Measurements from ENCODE around the gene ACAD10. TPM values are rescaled to one million over a fixed set of nuclear protein-coding genes. Genes with fewer than 3 reads are reported as not detected.

The ACAD10 gene
- total RNA-seq, 1 donor from 2014 or later, result 18.3 TPM

DNA sequence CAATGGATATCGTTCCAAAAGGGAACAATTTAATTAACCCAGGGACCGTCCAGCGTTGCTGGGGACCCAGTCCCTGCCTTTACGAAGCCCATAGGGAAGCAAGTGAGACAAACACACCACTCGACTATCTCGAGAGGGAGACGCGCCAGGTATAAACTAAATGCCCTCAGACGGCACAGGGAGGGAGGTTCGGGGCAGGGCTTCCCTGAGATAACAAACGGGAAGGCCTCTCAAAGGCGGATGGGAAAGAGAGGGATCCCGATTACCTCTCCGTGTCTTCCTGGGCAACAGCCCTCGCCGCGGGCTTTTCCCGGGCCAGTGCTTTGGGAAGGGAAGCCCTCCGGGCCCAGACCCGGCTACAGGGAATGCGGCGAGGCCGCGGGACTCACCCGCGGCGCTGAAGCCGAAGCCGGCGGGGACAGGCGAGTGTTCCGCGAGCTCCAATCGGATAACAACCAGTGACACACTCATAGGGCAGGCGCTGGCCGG lies 487 bp upstream of the ACAD10 start:
- H3K36me3 ChIP-seq (ENCODE audit: control insufficient read depth in 3 of 3, insufficient read depth in 3 of 3, low read length in 3 of 3), result peaks cover 11 to 23% (median 18%) of the 10 kb centered on the region in 3 donors
- H3K9me3 ChIP-seq (ENCODE audit: control insufficient read depth in 3 of 3, low read length in 3 of 3), result no peaks in the 10 kb centered on the region
- H3K4me3 ChIP-seq (ENCODE audit: low read length in 3 of 3), result peak overlapping the region; percentile 100
- H3K27ac ChIP-seq (ENCODE audit: low read depth, low read length), result peak overlapping the region; percentile 87
- peaks cover 24 to 31% (median 24%) of the 10 kb centered on the region in 3 donors for H3K4me1 ChIP-seq (ENCODE audit: control insufficient read depth in 3 of 3, insufficient read depth in 3 of 3, low read length in 3 of 3)
- peak overlapping the region; percentile 99 for H3K9ac ChIP-seq (ENCODE audit: low read depth in 1 of 3, low read length in 3 of 3)
- H3K27me3 ChIP-seq (ENCODE audit: control insufficient read depth in 3 of 3, insufficient read depth in 3 of 3, low read length in 3 of 3), result no peaks in the 10 kb centered on the region

DNA sequence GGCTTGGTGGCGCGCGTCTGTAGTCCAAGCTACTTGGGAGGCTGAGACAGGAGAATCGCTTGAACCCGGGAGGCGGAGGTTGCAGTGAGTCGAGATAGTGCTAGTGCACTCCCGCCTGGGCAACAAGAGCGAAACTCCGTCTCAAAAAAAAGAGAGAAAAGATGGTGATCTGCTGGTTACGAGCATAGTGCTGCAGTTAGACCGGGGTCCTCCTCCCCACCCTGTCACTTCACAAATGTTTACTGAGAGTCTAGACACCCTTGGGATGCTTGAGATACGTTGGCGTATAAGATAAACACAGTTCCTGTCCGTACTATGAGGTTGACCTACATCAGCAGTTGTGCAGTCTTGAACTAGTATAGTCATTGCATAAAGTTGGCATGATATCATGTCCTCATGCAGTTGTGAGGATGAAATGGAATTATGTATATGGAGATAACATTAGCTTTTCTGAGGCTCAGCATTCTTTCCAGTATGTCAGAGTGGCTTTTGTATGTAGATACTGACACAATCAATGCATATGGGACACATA lies 787 bp downstream of the ACAD10 start:
- H3K4me1 ChIP-seq (ENCODE audit: control insufficient read depth in 3 of 3, insufficient read depth in 3 of 3, low read length in 3 of 3), result peaks cover 24 to 31% (median 24%) of the 10 kb centered on the region in 3 donors
- peak overlapping the region; percentile 99 for H3K9ac ChIP-seq (ENCODE audit: low read depth in 1 of 3, low read length in 3 of 3)
- peak overlapping the region; percentile 87 for H3K27ac ChIP-seq (ENCODE audit: low read depth, low read length)
- H3K4me3 ChIP-seq (ENCODE audit: low read length in 3 of 3), result peak overlapping the region; percentile 100
- H3K27me3 ChIP-seq (ENCODE audit: control insufficient read depth in 3 of 3, insufficient read depth in 3 of 3, low read length in 3 of 3), result no peaks in the 10 kb centered on the region
- no peaks in the 10 kb centered on the region for H3K9me3 ChIP-seq (ENCODE audit: control insufficient read depth in 3 of 3, low read length in 3 of 3)
- H3K36me3 ChIP-seq (ENCODE audit: control insufficient read depth in 3 of 3, insufficient read depth in 3 of 3, low read length in 3 of 3), result peaks cover 7 to 12% (median 11%) of the 10 kb centered on the region in 3 donors

GRCh38 chr12:111687255-111687654 lies 1.4 kb downstream of the ACAD10 start:
- no peak overlapping the region for H3K9ac ChIP-seq (ENCODE audit: low read depth in 1 of 3, low read length in 3 of 3)
- peaks cover 24 to 31% (median 24%) of the 10 kb centered on the region in 3 donors for H3K4me1 ChIP-seq (ENCODE audit: control insufficient read depth in 3 of 3, insufficient read depth in 3 of 3, low read length in 3 of 3)
- H3K27ac ChIP-seq (ENCODE audit: low read depth, low read length), result no peak overlapping the region
- no peaks in the 10 kb centered on the region for H3K27me3 ChIP-seq (ENCODE audit: control insufficient read depth in 3 of 3, insufficient read depth in 3 of 3, low read length in 3 of 3)
- peak overlapping the region; percentile 100 for H3K4me3 ChIP-seq (ENCODE audit: low read length in 3 of 3)
- H3K9me3 ChIP-seq (ENCODE audit: control insufficient read depth in 3 of 3, low read length in 3 of 3), result no peaks in the 10 kb centered on the region
- peaks cover 4 to 6% (median 6%) of the 10 kb centered on the region in 3 donors for H3K36me3 ChIP-seq (ENCODE audit: control insufficient read depth in 3 of 3, insufficient read depth in 3 of 3, low read length in 3 of 3)

- Histone ChIP-seq H3K9ac (ENCODE audit: low read depth in 1 of 3, low read length in 3 of 3) (no peak overlapping the region), H3K9me3 (ENCODE audit: control insufficient read depth in 3 of 3, low read length in 3 of 3) (no peaks in the 10 kb centered on the region), H3K4me1 (ENCODE audit: control insufficient read depth in 3 of 3, insufficient read depth in 3 of 3, low read length in 3 of 3) (peaks cover 24 to 31% (median 24%) of the 10 kb centered on the region in 3 donors), H3K4me3 (ENCODE audit: low read length in 3 of 3) (no peak overlapping the region), H3K27me3 (ENCODE audit: control insufficient read depth in 3 of 3, insufficient read depth in 3 of 3, low read length in 3 of 3) (no peaks in the 10 kb centered on the region), H3K27ac (ENCODE audit: low read depth, low read length) (no peak overlapping the region), H3K36me3 (ENCODE audit: control insufficient read depth in 3 of 3, insufficient read depth in 3 of 3, low read length in 3 of 3) (peaks cover 4 to 6% (median 5%) of the 10 kb centered on the region in 3 donors)
These were observed 2.1 kb downstream of the ACAD10 start for GRCh38 chr12:111687952-111688351.

GRCh38 chr12:111691262-111691661 lies 5.4 kb downstream of the ACAD10 start:
- Histone ChIP-seq H3K4me1 (ENCODE audit: control insufficient read depth in 3 of 3, insufficient read depth in 3 of 3, low read length in 3 of 3) (peaks cover 9 to 14% (median 11%) of the 10 kb centered on the region in 3 donors), H3K36me3 (ENCODE audit: control insufficient read depth in 3 of 3, insufficient read depth in 3 of 3, low read length in 3 of 3) (peaks cover 25 to 30% (median 28%) of the 10 kb centered on the region in 3 donors), H3K27me3 (ENCODE audit: control insufficient read depth in 3 of 3, insufficient read depth in 3 of 3, low read length in 3 of 3) (no peaks in the 10 kb centered on the region), H3K9ac (ENCODE audit: low read depth in 1 of 3, low read length in 3 of 3) (no peak overlapping the region), H3K27ac (ENCODE audit: low read depth, low read length) (no peak overlapping the region), H3K9me3 (ENCODE audit: control insufficient read depth in 3 of 3, low read length in 3 of 3) (no peaks in the 10 kb centered on the region), H3K4me3 (ENCODE audit: low read length in 3 of 3) (no peak overlapping the region)

DNA sequence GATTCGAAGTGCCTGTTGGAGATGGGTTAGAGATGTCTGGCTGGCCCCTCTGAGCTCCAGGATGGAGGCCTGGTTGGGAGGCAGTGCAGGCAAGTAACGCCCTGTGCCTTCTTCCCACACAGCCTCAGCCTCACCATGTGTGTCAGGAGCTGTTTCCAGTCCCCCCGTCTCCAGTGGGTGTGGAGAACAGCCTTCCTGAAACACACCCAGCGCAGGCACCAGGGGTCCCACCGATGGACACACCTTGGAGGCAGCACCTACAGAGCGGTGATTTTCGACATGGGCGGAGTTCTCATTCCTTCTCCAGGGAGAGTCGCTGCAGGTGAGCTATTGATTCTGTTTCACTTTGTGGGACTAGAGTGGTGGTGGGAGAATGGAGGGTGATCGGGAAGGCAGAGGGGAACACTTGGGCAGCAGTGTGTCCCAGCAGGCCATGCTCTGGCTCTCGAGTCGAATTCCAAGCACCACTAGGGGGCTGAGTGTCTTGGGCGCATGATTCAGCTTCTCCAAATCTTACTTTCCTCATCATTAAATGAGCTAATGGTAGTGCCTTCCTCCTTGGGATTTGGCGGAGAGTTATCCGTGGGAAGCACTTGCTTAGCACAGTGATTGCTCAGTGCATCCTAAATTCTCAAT lies 6.8 kb downstream of the ACAD10 start:
- H3K36me3 ChIP-seq (ENCODE audit: control insufficient read depth in 3 of 3, insufficient read depth in 3 of 3, low read length in 3 of 3), result peaks cover 25 to 34% (median 30%) of the 10 kb centered on the region in 3 donors

GRCh38 chr12:111693818-111694217 lies 8.0 kb downstream of the ACAD10 start:
- Histone ChIP-seq H3K4me1 (ENCODE audit: control insufficient read depth in 3 of 3, insufficient read depth in 3 of 3, low read length in 3 of 3) (peaks cover 0 to 4% (median 0%) of the 10 kb centered on the region in 3 donors), H3K4me3 (ENCODE audit: low read length in 3 of 3) (no peak overlapping the region), H3K27ac (ENCODE audit: low read depth, low read length) (no peak overlapping the region), H3K36me3 (ENCODE audit: control insufficient read depth in 3 of 3, insufficient read depth in 3 of 3, low read length in 3 of 3) (peaks cover 25 to 39% (median 33%) of the 10 kb centered on the region in 3 donors), H3K27me3 (ENCODE audit: control insufficient read depth in 3 of 3, insufficient read depth in 3 of 3, low read length in 3 of 3) (no peaks in the 10 kb centered on the region), H3K9ac (ENCODE audit: low read depth in 1 of 3, low read length in 3 of 3) (no peak overlapping the region), H3K9me3 (ENCODE audit: control insufficient read depth in 3 of 3, low read length in 3 of 3) (no peaks in the 10 kb centered on the region)

More for the DNA sequence above, 6.8 kb downstream of the ACAD10 start:
- H3K27ac ChIP-seq (ENCODE audit: low read depth, low read length), result no peak overlapping the region
- no peaks in the 10 kb centered on the region for H3K27me3 ChIP-seq (ENCODE audit: control insufficient read depth in 3 of 3, insufficient read depth in 3 of 3, low read length in 3 of 3)
- no peaks in the 10 kb centered on the region for H3K9me3 ChIP-seq (ENCODE audit: control insufficient read depth in 3 of 3, low read length in 3 of 3)
- H3K9ac ChIP-seq (ENCODE audit: low read depth in 1 of 3, low read length in 3 of 3), result no peak overlapping the region
- H3K4me1 ChIP-seq (ENCODE audit: control insufficient read depth in 3 of 3, insufficient read depth in 3 of 3, low read length in 3 of 3), result peaks cover 0 to 4% (median 0%) of the 10 kb centered on the region in 3 donors
- H3K4me3 ChIP-seq (ENCODE audit: low read length in 3 of 3), result no peak overlapping the region

DNA sequence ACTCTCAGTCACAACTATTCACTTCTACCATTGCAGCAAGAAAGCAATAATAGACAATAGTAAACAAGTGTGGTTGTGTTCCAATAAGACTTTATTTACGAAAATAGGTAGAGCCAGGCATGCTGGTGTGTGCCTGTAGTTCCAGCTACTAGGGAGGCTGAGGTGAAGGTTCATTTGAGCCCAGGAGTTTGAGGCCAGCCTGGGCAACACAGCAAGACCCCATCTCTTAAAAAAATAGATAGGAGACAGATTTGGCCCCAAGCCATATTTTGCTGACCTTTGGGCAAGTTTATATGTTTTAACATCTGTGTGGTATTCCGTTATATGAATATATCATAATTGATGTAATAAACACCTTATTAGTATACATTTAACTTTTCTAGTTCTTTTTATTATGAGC lies 14.1 kb downstream of the ACAD10 start:
- Histone ChIP-seq H3K27ac (ENCODE audit: low read depth, low read length) (no peak overlapping the region), H3K27me3 (ENCODE audit: control insufficient read depth in 3 of 3, insufficient read depth in 3 of 3, low read length in 3 of 3) (no peaks in the 10 kb centered on the region), H3K4me3 (ENCODE audit: low read length in 3 of 3) (no peak overlapping the region), H3K36me3 (ENCODE audit: control insufficient read depth in 3 of 3, insufficient read depth in 3 of 3, low read length in 3 of 3) (peaks cover 19 to 45% (median 45%) of the 10 kb centered on the region in 3 donors), H3K9me3 (ENCODE audit: control insufficient read depth in 3 of 3, low read length in 3 of 3) (no peaks in the 10 kb centered on the region), H3K4me1 (ENCODE audit: control insufficient read depth in 3 of 3, insufficient read depth in 3 of 3, low read length in 3 of 3) (no peaks in the 10 kb centered on the region), H3K9ac (ENCODE audit: low read depth in 1 of 3, low read length in 3 of 3) (no peak overlapping the region)

DNA sequence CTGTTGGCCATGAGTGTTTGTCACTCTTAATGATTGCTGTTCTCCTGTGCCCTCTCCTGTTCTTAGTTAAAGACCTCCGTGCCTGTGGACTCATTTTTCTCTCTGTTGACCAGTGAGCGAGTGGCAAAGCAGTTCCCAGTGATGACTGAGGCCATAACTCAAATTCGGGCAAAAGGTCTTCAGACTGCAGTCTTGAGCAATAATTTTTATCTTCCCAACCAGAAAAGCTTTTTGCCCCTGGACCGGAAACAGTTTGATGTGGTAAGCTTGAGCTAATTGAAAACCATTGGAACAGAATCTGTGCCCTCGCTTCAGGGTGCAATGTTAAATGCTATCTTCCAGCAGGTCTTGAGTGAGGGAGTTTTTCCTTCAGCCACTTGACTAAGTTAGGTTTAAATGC lies 19.8 kb downstream of the ACAD10 start:
- H3K27me3 ChIP-seq (ENCODE audit: control insufficient read depth in 3 of 3, insufficient read depth in 3 of 3, low read length in 3 of 3), result no peaks in the 10 kb centered on the region
- no peaks in the 10 kb centered on the region for H3K4me1 ChIP-seq (ENCODE audit: control insufficient read depth in 3 of 3, insufficient read depth in 3 of 3, low read length in 3 of 3)
- no peak overlapping the region for H3K4me3 ChIP-seq (ENCODE audit: low read length in 3 of 3)
- peaks cover 35 to 55% (median 49%) of the 10 kb centered on the region in 3 donors for H3K36me3 ChIP-seq (ENCODE audit: control insufficient read depth in 3 of 3, insufficient read depth in 3 of 3, low read length in 3 of 3)
- no peak overlapping the region for H3K9ac ChIP-seq (ENCODE audit: low read depth in 1 of 3, low read length in 3 of 3)
- H3K27ac ChIP-seq (ENCODE audit: low read depth, low read length), result no peak overlapping the region
- H3K9me3 ChIP-seq (ENCODE audit: control insufficient read depth in 3 of 3, low read length in 3 of 3), result no peaks in the 10 kb centered on the region

- Histone ChIP-seq H3K4me3 (ENCODE audit: low read length in 3 of 3) (no peak overlapping the region), H3K9me3 (ENCODE audit: control insufficient read depth in 3 of 3, low read length in 3 of 3) (no peaks in the 10 kb centered on the region), H3K27me3 (ENCODE audit: control insufficient read depth in 3 of 3, insufficient read depth in 3 of 3, low read length in 3 of 3) (no peaks in the 10 kb centered on the region), H3K4me1 (ENCODE audit: control insufficient read depth in 3 of 3, insufficient read depth in 3 of 3, low read length in 3 of 3) (no peaks in the 10 kb centered on the region), H3K27ac (ENCODE audit: low read depth, low read length) (no peak overlapping the region), H3K9ac (ENCODE audit: low read depth in 1 of 3, low read length in 3 of 3) (no peak overlapping the region), H3K36me3 (ENCODE audit: control insufficient read depth in 3 of 3, insufficient read depth in 3 of 3, low read length in 3 of 3) (peaks cover 36 to 55% (median 47%) of the 10 kb centered on the region in 3 donors)
These were observed 20.3 kb downstream of the ACAD10 start for GRCh38 chr12:111706145-111706544.
